ENCODE measurements around the gene PGLYRP3.

- TF ChIP-seq CTCF (conservative IDR thresholded peaks at IDR 0.05) (no peak), EZH2 (IDR thresholded peaks at IDR 0.05; ENCODE audit: low read depth) (no peak)
Measured at GRCh38 chr1:153350321-153350957, 37.7 kb upstream of the PGLYRP3 start.
